ENCODE data around the gene SGMS1.

DNA sequence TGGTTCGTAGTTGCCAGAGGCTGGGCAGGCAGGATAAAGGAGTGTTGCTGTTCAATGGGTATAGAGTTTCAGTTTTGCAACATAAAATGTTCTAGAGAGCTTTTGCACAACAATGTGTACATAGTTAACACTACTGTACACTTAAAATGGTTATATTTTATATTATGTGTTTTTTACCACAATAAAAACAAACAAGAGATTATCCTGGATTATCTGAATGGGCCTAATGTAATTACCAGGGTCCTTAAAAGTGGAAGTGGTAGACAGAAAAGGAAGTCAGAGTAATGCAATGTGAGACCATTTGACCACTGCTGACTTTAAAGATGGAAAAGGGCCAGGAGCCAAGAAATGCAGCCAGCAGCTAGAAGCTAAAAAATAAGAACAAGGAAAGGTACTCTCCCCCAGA is 159.7 kb downstream of the SGMS1 start:
- TF ChIP-seq, protein P1, sequence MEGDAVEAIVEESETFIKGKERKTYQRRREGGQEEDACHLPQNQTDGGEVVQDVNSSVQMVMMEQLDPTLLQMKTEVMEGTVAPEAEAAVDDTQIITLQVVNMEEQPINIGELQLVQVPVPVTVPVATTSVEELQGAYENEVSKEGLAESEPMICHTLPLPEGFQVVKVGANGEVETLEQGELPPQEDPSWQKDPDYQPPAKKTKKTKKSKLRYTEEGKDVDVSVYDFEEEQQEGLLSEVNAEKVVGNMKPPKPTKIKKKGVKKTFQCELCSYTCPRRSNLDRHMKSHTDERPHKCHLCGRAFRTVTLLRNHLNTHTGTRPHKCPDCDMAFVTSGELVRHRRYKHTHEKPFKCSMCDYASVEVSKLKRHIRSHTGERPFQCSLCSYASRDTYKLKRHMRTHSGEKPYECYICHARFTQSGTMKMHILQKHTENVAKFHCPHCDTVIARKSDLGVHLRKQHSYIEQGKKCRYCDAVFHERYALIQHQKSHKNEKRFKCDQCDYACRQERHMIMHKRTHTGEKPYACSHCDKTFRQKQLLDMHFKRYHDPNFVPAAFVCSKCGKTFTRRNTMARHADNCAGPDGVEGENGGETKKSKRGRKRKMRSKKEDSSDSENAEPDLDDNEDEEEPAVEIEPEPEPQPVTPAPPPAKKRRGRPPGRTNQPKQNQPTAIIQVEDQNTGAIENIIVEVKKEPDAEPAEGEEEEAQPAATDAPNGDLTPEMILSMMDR (IDR thresholded peaks at IDR 0.05) = no peak
- TF ChIP-seq EZH2 (IDR thresholded peaks at IDR 0.05; ENCODE audit: borderline replicate concordance, insufficient read depth, low read depth, low read length, poor library complexity, severe bottlenecking) = no peak
